ENCODE measurements around the gene TTC3.

Gene TTC3

GRCh38 chr21:37224861-37225839 is 152.1 kb downstream of the TTC3 start:
- DNase-seq (ENCODE audit: low spot score): peak; percentile 72

- DNase-seq (ENCODE audit: low spot score): no peak
These were observed 153.2 kb downstream of the TTC3 start for GRCh38 chr21:37226041-37226920.

- DNase-seq (ENCODE audit: low spot score): no peak
These were observed 154.3 kb downstream of the TTC3 start for GRCh38 chr21:37227071-37228002.

- DNase-seq (ENCODE audit: low spot score): no peak
These were observed 154.9 kb downstream of the TTC3 start for GRCh38 chr21:37228003-37228400.

DNA sequence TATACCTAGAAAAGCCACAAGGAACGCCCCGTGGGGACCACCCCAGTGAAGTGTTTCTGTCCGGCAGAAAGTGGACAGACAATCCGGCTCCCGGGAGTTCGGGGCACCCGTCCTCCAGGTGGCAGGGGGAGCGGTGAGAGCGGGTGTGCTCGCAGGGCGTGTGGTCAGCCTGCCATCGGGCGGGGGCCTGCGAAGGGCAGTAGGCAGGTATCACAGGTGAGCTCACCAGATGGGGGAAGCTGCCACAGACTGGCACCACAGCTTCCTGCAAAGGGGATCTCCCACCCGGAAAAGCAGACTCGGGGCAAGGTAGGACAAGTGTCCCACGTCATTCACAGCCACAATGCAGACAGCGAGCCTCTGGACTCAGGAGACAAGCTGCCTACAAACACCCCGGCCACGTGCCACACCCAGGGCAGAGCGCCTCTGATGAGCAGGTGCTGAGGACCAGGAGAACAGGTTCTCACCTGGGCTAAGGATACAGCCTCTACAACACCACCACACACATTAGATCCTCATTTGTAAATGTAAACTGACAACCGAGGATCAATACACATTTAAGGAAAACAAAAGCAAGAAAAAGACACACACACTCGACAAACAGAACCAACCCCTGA is 157.7 kb downstream of the TTC3 start:
- no peak for DNase-seq (ENCODE audit: low spot score)

DNA sequence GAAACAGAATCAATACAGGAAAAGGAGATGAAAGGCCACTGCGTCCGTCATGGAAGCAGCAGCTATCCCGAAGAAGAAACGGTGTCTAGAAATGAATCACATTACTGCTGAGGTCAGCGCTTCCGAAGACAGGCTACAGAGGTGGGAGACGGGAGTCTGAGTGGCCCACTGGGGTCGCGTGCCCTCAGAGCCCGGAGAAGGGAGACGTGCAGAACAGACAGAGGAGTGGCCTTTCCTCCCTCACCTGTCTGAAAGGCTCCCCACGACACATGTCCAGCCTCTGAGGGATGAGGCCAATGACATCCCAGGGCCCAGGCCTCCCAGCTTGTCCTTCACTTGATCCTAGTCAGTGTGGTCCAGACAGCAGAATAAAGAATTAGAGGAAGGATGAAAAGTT is 158.2 kb downstream of the TTC3 start:
- DNase-seq (ENCODE audit: low spot score): no peak

GRCh38 chr21:37231671-37232070 is 158.6 kb downstream of the TTC3 start:
- no peak for DNase-seq (ENCODE audit: low spot score)

- DNase-seq (ENCODE audit: low spot score): no peak
These were observed 159.4 kb downstream of the TTC3 start for GRCh38 chr21:37232274-37233018.

DNA sequence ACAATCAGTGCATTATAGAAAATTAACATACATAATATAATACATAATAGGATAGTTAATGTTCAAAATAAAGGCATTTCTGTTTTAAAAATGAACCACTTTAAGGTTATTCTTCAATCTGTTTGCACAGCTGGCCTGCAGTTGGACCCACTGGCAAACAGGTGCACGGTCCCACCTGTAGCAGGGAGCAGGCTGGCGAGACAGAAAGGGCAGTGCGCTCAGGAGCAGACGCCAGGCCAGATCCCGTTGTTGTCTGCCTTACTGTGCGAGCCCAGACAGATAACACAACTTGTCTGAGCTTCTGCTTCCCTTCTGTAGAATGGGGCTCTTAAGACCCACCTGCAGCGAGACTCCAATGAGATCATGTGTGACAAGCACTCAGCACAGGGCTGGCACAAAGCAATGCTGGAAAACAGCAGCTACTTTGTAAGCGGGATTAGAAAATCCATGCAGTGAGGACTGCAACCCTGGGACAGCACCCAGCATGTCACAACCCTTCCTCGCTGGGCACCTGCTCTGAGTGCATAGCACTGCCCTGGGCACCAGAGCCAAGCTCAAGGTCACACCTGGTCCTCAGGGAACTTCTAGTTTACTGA is 160.6 kb downstream of the TTC3 start:
- DNase-seq (ENCODE audit: low spot score): no peak

DNA sequence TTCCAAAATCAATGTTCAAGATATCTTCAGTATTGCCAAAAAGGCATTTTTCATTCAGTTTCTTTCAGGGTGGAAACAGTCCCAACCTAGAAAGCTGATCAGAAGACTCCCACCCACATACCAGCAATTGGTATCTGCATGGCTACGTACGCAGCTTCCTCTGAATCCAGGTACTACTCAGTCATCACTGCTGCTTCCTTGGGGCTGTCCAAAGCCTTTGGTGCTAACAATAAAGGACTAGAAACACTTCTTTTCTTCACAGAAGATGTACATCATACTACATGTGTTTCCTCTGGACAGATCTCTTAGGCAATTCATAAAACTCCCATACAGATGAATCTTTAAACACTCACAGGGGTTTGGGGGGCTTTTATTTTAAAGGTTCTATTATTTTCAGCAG is 164.3 kb downstream of the TTC3 start:
- DNase-seq (ENCODE audit: low spot score): no peak

DNA sequence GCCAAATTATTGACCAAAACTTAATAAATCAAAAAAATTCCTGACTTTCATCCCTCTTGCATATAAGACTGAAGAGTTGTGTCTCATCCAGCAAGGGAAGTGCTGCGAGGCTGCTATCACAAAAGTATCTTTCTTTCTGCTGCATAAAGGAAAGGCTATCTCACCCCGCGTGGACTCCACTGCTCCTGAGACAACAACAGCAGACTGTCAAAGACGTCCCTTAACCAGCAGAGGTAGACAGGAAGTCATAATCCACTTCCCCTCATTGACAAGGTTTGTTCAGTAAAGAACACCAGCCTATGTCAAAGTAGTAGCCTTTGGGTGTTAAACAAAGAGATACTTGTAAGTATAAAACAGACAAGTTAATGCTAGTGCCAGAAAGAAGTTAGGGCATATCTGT is 164.7 kb downstream of the TTC3 start:
- DNase-seq (ENCODE audit: low spot score): no peak

GRCh38 chr21:37240978-37241377 is 167.9 kb downstream of the TTC3 start:
- DNase-seq (ENCODE audit: low spot score): no peak

- DNase-seq (ENCODE audit: low spot score): no peak
These were observed 168.4 kb downstream of the TTC3 start for GRCh38 chr21:37241426-37241825.

DNA sequence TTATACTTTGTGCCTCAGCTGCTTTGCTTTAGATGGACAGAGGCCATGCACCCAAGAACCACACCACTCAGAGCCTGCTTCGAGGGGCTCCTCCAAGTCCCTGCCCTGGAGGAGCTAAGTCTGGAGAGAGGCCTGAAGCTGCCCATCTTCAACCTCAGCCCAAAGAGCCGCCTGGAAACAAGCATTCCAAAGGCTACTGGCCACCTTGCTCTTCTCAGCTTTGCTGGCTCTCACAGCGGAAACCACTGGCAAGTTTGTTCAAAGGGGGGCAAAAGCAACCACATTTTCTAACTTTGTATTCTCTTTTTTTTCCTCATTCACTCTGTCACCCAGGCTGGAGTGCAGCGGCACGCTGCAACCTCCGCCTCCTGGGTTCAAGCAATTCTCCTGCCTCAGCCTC is 170.9 kb downstream of the TTC3 start:
- no peak for DNase-seq (ENCODE audit: low spot score)

- DNase-seq (ENCODE audit: low spot score): peak; percentile 15
These were observed 171.5 kb downstream of the TTC3 start for GRCh38 chr21:37244501-37245095.

- no peak for DNase-seq (ENCODE audit: low spot score)
These were observed 172.1 kb downstream of the TTC3 start for GRCh38 chr21:37245151-37245550.

- DNase-seq (ENCODE audit: low spot score): no peak
These were observed 175.2 kb downstream of the TTC3 start for GRCh38 chr21:37248298-37248697.

GRCh38 chr21:37249112-37249904 is 176.3 kb downstream of the TTC3 start:
- DNase-seq (ENCODE audit: low spot score): no peak

- no peak for DNase-seq (ENCODE audit: low spot score)
These were observed 178.2 kb downstream of the TTC3 start for GRCh38 chr21:37251294-37251634.
